LNCAP (cell line): ENCODE results near the gene RASGRP3.

Experiments
- TF ChIP-seq, protein P1 (sequence below): fragments of 450-650 bp; IDR thresholded peaks from 2 replicates; pipeline ENCODE4 v1.5.1; 2017; ENCODE audit warnings: mild to moderate bottlenecking

RASGRP3 gene

DNA sequence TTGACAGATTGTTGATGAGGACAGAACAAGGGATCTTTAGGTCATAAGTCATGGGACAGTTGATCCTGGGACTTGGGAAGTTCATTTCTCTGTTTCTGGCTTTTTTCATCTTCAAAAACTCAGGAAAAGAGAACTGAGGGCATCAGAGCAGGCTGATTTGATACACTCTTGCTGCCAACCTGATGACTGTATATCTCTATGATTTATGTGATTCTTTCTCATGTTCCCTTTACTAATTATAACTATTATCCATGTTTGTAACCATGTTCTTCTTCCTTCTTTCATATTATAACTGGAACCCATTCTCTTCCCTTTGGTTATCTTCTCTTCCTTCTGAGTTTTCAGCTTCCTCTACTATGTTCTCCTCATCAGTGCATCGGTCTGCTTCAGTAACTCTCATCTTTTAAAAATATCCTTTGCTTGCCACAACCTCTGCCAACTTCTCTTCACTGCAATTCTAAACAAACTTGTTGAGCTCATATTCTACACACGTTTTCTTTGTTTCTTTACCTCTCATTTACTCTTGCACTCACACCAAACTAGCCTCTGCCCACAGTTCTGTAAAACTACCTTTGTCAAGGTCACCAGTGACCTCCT lies 13.5 kb downstream of the RASGRP3 start:
- TF ChIP-seq, protein P1, sequence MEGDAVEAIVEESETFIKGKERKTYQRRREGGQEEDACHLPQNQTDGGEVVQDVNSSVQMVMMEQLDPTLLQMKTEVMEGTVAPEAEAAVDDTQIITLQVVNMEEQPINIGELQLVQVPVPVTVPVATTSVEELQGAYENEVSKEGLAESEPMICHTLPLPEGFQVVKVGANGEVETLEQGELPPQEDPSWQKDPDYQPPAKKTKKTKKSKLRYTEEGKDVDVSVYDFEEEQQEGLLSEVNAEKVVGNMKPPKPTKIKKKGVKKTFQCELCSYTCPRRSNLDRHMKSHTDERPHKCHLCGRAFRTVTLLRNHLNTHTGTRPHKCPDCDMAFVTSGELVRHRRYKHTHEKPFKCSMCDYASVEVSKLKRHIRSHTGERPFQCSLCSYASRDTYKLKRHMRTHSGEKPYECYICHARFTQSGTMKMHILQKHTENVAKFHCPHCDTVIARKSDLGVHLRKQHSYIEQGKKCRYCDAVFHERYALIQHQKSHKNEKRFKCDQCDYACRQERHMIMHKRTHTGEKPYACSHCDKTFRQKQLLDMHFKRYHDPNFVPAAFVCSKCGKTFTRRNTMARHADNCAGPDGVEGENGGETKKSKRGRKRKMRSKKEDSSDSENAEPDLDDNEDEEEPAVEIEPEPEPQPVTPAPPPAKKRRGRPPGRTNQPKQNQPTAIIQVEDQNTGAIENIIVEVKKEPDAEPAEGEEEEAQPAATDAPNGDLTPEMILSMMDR: no peak

DNA sequence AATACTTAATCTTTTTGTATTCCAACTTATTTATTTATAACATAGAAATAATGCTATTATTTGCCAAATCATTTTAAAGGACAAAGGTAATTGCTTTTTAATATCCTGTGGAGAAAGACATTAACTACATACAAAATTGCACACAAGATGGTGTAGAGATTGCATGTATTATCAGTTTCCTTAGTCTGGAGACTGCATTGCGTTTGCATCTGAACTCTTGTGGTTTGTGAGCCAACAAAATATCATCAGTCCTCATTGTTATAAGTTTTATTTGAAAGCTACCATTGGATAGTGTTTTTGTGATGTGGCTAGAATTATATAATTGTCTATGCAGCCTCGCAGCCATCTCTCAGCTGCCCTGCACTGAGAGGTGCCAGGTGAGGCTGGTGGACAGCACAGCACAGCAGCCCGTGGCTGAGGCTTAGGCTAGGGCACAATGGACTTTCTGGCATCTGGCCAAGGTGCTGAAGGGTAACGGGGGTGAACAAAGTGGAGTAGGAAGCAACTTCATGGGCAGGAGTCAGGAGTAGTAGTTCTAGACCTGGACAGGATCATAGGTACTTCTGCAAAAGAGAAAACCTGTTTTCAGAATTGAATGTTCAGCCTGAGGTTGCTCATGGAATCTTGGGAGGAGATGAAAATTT lies 15.1 kb downstream of the RASGRP3 start:
- TF ChIP-seq, protein P1: no peak

DNA sequence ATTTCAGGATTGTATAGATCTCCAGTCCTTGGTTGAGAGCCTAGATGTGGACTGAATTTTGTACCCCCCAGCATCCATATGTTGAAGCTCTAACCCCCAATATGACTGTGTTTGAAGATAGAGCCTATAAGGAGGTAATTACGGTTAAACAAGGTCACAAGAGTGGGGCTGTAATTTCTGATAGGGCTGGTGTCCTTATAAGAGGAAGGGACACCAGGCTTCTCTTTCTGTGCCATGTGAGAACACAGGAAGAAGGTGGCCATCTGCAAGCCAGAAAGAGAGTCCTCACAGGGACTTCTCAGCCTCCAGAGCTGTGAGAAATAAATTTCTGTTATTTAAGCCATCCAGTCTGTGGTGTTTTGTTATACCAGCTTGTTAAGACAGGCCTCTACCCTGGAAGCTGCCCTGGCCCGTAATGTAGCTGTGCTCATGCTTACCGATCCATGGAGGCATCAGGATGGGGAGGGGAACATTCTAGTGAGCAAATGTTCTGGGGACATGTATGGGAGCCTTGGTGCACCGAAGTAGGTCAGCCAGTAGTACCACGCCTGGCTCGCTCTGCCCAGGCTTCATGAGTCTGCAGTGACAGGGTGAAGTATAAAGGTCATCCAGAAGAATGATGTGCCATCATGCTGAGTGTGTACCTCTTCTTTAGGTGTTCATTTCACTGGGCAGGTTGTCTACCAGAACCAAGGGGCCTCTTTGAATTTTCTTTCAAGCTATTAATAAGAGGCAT lies 16.1 kb downstream of the RASGRP3 start:
- TF ChIP-seq, protein P1: no peak

DNA sequence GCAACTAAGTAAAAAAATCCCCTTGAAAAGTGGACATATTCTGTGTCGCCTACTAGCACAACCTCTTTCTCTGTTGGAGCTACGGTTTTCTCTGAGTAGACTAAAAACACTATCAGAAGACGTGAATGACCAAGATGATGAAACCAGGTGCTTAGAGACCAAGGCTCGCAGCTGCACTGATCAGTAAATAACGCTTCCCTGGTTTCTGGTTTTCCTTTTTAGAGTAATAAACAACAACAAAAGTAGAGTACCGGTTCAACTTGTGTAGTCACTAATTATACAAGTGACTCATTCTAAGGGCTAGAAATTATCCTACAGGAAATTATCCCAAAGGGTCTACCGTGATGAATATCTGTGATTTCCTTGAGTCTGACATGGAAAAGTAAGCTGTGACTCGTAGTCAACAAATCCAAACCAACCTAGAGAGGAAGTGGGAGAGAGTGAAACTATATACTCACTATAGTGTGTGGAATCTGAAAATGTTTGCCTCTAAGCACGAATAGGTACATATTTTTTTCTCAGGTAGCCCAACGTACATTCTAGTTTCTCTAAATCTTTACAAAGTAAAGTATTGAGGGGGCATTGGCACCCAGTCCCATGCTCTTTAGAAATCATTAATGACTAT lies 17.8 kb downstream of the RASGRP3 start:
- TF ChIP-seq, protein P1: no peak

DNA sequence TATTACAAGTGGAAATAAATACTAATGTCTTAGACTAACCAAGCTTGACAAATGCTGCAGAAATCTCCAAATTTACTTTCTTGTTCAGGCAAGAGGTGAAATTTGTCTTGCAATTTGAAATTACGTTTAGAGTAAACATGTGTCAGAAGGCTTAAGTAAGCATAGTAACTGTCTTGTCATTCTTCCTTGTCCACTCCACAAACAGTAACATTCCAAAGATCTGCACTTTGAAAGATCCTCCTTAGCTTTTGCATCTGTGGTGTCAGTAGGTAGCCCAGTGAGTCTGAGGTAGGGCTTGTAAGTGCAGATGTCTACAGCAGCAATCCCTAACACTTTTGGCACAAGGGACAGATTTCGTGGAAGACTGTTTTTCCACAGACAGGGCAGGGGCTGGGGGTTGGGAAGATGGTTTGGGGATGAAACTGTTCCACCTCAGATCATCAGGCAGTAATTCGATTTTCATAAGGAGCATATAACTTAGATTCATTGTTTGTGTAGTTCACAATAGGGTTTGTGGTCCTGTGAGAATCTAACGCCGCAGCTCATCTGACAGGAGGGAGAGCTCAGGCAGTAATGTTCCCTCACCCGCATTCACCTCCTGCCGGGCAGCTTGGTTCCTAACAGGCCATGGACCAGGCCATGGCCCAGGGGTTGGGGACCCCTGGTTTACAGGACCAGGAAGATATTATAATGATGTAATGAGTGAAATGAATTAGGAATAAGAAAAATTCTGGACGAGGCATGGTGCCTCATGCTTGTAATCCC lies 18.6 kb downstream of the RASGRP3 start:
- TF ChIP-seq, protein P1: no peak

DNA sequence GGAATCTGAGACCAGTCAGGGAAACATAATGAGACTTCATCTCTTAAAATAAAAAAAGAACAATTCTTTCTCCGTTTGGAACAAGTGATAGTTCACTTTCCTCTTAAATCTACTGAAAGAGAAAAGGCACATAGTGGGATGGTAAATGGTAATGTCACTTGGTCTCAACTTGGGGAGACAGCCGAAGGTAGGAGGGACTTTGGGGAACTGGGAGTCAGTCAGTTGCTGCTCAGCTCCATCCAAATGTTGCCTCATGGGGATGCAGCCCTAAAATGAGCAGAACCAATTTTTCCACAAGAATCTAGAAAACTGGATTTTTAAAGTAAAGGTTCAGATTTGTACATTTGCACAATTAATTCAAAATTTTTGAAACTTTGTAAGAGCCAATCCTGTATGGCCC lies 19.2 kb downstream of the RASGRP3 start:
- TF ChIP-seq, protein P1: no peak

DNA sequence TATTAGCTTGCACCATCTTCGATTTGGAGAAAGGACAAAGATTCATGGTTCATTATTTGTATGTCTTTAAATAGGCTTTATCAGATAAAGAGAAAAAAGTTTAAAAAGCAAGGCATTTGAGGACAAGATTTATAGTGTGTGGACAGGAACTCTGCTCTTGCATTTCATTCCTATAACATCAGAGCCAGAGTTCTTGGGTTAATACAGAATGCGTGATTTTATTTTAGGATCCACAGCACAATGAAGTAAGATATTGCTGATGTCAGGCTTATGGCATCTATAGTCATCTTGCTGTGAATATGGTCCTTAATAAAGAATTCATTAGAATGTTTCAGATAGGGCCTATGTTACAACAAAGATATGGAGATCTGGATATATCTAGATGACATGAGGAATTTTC lies 19.7 kb downstream of the RASGRP3 start:
- TF ChIP-seq, protein P1: no peak
